HG03066 (cell line): ENCODE measurements around the gene TSPAN14.

Experiments used
- ATAC-seq: cut with Tn5 transposase; IDR thresholded peaks from one replicate; pipeline ENCODE4 v1.9.1; 2021; ENCODE audit warnings: low read depth; ENCODE audit not compliant: unreplicated experiment

Gene TSPAN14

DNA sequence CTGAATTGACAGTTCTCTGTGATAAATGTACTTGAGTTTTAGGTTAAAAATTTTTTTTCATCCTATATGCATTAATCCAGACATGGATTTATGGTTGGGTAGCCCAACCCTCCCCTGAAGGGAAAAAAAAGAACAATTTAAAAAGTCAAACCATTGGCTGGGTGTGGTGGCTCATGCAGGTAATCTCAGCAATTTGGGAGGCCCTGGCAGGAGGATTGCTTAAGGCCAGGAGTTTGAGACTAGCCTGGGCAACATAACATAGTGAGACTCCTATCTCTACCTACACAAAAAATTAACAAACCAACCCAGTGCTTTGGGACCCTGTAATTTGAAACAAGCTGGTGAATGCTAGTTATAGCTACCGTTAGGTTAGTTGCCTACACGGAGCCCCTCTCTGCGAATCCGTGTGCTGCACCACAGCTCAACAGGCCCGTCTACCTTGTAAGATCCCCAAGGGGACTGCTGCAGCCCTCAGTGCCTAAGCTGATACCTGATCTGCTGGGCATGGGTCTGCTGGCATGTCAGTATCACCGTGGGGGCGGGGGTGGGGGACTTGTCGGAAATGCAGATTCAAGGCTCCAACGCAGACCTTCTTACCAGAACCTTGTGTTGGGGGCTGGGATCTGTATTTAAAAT, 32.8 kb downstream of the TSPAN14 start:
- no peak for ATAC-seq

DNA sequence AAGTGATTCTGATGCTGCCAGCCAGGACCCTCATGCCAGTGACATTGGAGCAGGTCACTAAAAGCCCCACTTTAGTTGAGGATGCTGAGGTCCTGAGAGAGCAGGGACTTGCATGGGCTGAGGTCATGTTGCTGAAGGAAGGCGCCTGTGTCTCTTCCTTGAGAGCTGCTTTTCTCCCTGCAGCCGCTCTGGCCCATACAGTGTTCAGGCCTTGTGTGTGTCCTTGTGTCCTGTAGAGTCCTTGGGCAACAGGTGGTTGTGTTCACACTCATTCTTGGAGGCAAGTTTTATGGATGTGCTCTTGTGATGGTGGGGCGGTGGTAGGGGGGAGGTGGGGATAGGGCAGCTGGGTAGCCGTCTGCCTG, 33.3 kb downstream of the TSPAN14 start:
- ATAC-seq, result no peak

DNA sequence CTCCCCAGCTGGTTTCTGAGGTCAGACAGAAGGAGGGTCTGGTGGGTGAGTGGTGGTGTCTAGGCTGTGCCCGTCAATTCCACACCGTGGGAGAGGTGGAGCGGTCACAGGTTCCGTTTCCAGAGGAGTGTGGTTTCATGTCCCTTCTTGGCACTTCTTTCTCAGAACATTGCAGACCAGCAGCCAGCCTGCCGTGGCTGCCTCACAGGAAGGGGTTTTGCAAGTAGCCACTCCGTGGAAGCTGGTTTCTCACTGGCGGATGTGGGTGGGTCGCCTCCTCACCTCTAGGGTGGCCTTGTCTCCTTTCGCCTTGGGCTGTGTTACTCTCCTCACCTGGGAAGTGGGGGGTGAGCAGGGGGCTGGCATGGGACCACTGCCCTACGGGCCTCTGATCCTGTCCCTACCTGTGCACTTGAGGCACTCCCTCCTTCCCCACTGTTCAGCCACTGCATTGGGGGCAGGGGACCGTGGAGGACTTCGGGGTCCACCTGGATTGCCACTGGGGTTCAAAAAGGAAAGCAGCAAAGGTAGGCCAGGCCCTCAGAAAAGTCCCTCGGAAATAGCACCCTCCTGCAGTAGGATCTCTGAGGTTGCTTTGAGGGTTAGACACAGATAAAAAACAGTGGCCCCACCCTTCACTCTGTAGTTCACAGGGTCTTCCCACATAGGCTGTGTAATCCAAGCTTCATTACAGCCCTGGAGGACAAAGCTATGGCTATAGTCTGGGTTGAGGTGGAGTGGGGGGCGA, 33.9 kb downstream of the TSPAN14 start:
- peak; percentile 58 for ATAC-seq

DNA sequence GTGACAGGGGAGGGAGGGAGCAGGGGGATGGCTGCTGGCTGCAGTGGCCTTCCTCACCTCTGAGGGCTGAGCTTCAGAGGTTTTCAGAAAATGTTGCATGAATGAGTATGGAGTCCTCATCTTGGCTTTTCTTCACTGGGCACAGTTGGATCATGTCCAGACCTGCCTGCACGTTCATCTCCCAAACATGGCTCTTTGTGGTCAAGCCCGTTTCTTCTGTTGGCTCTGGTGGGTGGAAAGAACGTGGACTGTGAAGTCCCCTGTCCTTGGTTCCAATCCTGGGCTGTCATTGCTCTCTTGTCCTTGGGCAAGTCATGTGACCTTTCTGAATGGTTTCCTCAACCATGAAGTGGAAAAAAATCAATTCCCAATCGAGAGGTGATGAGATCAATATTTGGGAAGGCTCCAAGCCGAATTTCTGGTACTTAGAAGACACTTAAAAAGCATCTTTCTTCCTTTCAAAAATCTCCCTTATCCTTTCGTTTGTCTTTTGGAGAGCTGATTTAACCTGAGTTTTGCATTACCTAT, 34.5 kb downstream of the TSPAN14 start:
- ATAC-seq, result no peak

DNA sequence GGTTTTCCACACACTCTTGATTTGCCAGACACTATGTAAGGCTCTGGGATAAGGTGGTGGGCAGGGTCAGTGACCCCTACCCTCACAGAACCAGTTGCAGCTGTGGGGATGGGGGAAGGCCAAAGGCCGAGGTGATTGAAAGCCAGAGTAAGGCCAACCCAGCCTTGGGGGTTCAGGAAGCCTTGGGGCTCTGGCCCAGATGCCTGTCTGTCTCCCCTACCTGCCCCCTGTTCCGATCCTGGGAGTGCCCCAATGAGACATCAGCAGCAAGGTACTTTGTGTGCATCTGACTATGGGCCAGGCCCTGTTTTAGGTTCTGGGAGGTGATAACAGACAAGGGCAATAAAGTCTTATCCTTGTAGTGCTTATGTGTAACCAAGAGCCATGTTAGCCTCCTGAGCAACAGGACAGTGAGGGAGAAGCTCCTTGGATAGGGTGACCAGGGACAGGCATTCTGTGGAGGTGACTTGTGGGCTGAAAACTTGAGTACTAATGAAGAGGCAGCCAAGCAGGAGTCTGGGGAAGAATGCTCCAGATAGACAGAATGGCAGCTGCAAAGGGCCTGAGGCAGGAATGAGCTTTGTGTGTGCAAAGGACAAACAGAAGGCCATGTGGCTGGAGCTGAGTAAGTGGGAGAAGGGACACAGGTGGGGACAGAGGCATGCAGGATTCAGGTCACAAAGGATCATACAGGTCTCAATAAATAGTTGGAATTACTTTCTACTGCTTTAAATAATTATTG, 35.4 kb downstream of the TSPAN14 start:
- ATAC-seq, result no peak

DNA sequence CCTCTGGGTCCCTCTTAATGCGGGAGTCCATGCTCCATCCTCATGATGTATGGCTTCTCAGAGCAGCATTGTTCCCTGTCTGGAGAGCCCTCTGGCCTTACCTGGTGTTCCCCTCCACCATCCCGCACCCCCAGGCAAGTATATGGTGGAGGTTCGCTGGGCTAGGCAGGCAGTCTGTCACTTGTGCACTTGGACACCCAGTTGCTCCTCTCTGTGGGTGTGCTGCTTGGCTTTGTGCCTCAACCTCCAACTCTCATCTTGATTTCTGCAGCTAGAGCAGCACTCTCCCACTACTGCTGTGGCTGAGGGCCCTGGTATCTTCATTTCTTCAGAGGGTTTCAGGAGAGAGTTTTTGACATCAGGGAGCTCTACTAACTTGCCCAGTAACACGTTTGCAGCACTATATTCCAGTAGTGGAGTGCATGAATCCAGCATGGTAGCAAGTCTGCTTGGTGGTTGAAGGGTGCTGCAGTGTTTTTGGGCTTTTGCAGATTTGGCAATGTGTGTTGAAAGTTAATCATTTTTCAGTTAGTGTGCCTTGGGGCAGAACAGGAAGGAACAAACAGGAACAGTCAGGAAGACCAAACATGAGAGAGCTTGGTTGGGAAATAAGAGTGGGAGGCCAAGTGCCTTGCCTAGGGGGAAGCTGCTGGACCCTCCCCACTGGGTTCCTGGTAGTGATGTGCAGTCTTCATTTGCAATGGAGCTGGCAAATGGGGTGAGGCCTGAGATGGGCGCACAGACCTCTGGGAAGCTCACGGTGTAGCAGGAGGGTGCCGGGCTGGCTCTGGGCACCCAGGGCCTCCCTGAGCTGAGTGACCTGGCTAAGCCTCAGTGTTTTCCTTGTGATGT, 37.4 kb downstream of the TSPAN14 start:
- no peak for ATAC-seq

DNA sequence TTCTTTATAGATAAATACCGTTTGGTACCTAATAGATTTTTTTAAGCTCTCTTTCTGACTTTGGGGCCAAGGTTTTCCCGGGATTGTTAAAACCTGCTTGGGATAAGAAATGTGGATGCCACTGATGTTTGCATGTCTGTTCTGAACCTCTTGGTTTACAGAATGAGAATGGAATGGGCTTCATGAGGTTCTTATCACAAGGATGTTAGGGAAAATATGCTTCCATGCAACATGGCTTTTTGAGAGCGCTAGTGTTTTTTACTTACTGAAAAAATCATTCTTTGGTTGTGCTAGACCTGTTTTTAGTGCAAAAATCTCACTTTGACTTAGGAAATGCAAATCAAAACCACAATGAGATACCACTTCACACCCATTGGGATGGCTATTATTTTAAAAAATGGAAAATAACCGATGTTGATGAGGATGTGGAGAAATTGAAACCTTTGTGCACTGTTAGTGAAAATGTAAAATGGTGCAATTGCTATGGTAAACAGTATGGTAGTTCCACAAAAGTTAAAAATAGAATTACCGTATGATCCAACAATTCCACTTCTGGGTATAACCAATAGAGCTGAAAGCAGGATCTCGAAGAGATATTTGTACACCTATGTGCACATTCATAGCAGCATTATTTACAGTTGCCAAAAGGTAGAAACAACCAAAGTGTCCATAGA, 38.9 kb downstream of the TSPAN14 start:
- no peak for ATAC-seq

DNA sequence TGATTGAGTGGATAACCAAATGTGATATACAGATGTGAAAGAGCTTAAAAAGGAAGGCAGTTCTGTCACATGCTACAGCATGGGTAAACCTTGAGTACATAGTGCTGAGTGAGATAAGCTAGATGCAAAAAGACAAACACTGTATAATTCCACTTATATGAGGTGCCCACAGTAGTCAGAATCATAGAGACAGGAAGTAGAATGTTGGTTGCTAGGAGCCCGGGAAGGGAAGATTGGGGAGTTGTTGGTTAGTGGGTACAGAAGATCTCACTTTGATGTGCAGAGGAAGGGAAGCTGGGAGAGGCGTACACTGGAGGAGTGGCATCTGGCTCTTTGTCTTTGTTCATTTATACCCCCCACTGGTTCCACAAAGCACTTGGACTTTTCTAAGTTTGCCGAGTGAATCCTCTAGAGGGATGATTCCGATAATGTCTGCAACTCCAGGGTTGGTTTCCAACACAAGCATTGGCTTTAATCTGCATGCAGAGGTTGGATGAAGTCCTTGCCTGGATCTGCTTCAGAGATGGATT, 39.5 kb downstream of the TSPAN14 start:
- no peak for ATAC-seq

DNA sequence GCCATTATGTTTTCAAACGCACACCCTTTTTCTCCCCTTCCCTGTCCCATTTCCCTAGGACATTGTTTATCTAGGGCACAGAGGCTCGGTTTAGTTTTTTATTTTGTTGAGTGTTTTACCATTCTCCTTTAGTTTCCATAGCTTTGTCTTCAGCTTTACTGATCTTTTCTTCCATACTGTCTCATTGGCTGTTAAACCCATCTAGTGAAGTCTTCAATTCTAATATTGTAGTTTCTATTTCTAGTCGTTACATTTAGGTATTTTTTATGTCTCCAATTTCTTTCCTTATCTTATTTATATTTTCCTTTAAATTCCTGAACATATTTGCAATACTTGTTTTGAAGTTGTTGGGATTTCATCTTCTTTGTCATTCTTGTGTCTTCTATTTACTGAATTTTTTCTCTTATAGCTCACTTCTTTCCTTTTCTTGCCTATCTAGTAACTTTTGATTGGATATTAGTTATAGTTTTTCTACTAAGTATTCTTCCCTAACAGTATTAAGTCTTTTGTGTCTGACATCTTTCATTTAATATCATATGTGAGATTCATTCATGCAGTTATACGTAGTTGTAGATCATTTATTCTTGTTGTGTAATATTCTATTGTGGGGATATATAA, 42.6 kb downstream of the TSPAN14 start:
- ATAC-seq, result no peak

DNA sequence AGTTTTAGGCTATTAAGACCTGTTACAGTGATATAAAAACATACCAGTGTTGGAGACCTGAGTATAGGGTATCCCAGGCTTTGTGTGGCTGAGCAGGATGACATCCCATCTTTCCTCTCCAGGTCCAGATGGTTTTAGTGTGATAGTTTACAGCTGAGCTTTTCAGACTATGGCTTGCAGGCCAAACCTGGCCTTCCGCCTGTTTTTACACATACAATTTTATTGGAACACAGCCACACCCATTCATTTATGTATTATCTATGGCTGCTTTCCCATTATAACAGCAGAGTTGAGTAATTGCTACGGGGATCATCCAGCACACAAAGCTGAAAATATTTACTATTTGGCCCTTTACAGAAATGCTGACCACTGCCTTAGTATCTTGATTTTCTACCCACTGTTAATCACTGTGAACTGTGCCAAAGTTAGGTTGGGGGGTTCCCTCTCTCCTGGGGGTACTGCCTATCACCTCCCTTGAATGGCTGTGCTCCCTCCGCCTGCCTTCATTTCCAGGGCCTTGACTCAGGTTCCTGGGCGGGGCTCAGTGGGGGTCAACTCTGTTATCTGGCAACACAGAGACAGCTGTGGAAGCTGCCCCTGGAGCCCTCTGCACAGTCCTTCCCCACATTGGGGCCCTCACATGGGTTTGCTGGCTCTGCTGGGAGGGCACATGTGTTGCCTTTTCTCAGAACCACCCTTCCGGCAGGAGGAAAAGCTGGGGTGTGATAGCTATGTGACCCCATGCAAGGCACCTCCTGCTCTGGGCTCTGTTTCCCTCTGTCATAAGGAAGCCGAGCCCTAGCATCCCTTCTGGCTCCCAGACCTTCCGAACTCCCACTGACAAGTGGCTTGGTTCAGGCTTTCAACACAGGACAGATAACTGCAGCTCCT, 43.3 kb downstream of the TSPAN14 start:
- ATAC-seq, result no peak

DNA sequence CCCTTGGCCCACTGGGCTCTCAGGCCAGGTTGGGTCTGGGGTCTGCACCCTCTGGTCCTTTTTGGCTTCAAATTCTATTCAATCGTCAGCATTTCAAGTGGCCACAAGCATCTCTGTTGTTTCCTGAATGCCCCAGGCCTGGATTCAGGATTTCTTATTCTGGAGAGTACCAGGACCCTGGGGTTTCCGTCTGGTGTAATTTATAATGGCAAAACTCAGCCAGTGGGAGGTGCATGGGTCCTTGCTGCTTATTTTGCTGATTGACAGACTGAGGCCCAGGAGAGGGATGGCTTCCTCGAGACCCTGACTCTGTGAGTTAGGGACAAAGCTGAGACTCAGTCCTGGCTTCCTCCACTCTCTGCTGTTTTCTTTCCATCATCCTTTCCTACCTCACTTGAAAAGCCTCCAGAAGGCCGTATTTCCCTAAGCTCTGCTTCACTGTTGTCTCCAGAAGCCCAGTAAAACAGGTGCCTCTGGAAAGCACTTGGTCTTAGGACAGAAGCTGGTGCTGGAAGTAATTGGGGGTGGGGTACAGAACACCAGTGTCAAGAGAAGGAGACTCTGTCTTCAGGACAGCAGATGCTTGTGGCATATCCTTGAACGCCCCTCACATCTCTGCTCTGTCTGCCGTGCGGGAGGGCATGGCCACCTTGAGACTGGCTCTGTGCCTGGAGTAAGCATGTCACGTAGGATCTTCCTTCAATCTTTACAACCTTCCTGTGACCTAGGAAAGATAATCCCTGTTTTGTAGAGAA, 44.1 kb downstream of the TSPAN14 start:
- ATAC-seq, result no peak

DNA sequence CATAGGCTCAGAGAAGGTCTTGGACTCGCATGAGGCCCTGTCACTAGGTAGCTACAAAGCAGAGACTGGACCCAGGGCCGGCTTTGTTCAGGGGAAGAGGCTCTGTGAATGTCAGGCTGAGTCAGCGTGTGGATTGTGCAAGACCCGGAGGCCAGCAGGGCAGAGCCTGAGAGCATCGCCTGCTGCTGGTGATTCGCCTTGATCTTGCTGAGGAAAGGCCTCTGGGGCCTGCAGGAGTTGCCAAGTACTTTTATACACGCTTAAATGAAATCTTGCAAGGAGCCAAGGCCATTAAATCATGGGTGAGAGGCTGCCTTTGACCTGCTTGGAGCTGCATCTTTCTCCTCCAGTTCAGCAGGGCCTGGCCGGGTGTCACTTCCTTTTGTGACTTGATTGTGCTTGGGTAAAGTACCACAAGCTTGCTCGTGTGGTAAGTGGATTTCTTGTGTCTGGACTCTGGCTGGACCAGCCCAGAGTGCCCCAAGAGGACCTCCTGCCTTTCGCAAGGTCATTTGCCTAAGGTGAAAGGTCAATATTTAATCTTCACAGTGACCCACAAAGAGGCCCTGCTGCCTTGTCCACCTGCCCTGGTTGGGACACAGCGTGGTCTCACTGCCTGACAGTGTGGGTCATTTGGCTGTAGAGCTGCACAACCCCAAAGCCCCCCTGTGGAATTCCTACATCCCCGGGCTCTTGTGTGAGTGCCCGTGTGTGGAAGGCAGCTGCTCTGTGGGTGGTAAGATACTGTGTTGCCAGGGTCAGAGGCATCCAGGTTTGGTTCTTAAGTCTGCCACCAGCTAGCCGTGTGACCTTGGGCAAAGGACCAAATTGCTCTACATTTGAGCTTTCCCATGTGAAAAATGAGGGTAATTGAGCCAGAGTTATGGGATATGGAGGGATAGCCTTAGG, 45.0 kb downstream of the TSPAN14 start:
- ATAC-seq, result no peak

DNA sequence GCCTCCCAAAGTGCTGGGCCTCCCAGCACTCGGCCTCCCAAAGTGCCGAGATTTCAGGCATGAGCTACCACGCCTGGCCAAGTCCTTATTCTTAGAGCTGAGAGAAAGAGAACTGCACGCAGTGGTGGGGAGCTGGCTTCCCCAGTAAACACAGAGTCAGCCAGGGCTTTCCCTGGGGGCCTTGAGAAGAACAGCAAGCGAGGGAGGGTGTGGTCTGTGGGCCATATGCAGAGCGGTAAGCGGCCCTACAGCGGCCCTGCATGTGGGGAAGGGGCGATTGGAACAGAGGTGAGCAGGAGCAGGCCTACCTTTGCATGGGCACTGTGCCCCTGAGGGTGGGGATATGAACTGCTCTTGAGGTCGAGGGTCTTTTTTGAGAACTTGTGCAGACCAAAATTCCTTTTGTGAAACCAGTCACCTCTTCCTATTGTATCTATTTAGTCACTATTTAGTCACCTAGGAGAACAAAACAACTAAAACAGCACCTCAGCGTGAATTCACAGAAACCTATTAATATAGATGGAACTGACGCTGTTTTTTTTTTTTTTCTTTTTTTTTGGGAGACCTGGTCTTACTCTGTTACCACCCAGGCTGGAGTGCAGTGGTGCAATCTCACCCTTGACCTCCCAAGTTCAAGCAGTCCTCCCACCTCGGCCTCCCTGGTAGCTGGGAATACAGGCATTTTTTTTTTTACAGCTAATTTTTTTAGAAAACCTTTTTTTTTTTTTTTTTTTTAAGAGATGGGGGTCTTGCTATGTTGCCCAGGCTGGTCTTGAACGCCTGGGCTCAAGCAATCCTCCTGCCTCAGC, 46.7 kb downstream of the TSPAN14 start:
- peak; percentile 65 for ATAC-seq

DNA sequence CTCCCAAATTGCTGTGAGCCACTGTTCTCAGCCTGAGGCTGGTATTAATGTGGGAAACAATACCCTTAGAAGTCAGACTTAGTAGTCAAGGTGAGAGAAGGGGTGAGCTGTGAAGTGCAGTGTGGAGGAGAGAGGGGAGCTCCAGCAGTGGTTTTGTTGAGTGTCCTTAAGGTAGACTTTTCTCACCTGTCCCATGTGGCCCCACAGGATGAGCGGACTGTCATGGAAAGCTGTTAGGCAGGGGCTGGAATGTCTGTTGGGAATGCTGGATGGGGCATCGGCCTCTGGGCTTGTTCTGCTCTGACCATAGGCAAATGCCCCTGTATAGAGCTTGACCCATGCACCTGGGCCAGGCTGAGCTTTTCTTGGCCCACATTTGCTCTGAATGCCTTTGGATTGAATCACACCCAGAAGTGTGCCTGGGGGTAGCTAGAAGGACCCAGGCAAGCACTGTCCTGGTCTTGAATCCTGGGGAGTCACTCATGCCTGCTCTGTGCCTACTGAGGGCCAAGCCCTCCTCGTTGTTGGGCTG, 47.3 kb downstream of the TSPAN14 start:
- ATAC-seq, result no peak

DNA sequence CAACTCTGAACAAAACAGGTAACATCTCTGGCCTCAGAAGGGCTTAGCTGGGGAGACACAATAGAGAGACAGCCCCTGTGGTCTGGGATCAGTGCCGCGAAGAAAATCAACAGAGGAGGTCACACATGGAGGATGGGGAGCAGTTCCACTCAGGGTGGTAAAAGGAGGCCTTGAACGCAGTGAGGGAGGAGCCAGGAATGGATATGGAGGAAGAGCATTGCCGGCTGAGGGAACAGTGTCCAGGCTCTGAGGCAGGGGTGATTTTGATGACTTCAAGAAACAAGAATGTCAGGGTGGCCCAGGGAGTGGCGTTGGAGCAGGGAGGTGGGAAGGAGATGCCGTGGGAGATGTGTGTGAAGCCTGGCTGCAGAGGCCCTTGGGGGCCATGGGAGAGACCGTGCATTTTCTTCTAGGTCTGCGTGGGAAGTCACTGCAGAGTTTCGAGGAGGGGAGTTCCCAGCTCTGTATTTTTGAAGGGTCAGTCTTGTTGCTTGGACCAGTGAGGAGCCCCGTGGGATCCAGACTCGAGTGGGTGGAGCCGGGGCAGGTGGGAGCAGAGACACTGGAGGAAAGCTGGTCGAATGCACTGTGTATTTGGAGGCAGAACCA, 47.9 kb downstream of the TSPAN14 start:
- no peak for ATAC-seq
